AG09319 (cell line): ENCODE data around the gene CLRN1.

ENCODE experiments used
- DNase-seq: peaks from one replicate; pipeline ENCODE4 v3.0.0-alpha.2; 2010; ENCODE audit warnings: low read depth; ENCODE audit errors: extremely low read depth
- CTCF ChIP-seq: IDR thresholded peaks from 2 replicates; pipeline ENCODE4 v1.5.1; 2011; ENCODE audit warnings: low read depth, mild to moderate bottlenecking, inconsistent platforms, low read length, moderate library complexity

The CLRN1 gene

GRCh38 chr3:150905339-150905738 is 67.2 kb downstream of the CLRN1 start, which contains the start of gene MINDY4B:
MINDY4B (minus strand) TSS chr3:150905439; CDS start chr3:150905439, 0 bp downstream.
- TF ChIP-seq CTCF = no peak
- no peak for DNase-seq

- no peak for DNase-seq
- no peak for TF ChIP-seq CTCF
Measured at GRCh38 chr3:150902988-150903387, 69.5 kb downstream of the CLRN1 start.

GRCh38 chr3:150901793-150902192 is 70.7 kb downstream of the CLRN1 start:
- TF ChIP-seq CTCF = no peak
- no peak for DNase-seq

- no peak for TF ChIP-seq CTCF
- no peak for DNase-seq
Measured at GRCh38 chr3:150899141-150899540, 73.4 kb downstream of the CLRN1 start.

GRCh38 chr3:150898046-150898754 is 74.3 kb downstream of the CLRN1 start:
- TF ChIP-seq CTCF = no peak
- DNase-seq = no peak

- no peak for DNase-seq
- no peak for TF ChIP-seq CTCF
Measured at GRCh38 chr3:150897592-150897991, 74.9 kb downstream of the CLRN1 start.

- no peak for TF ChIP-seq CTCF
- DNase-seq = no peak
Measured at GRCh38 chr3:150890831-150891230, 81.7 kb downstream of the CLRN1 start.
